HEK293T (cell line): ENCODE measurements around the gene TBR1.

Experiments
- ARNT ChIP-seq: fragments of 450-650 bp; IDR thresholded peaks from 2 replicates; pipeline ENCODE4 v1.6.1; 2017; ENCODE audit warnings: mild to moderate bottlenecking
- BHLHE40 ChIP-seq: fragments of 450-650 bp; IDR thresholded peaks from 2 replicates; pipeline ENCODE4 v1.6.1; 2016; ENCODE audit warnings: mild to moderate bottlenecking, moderate library complexity, borderline replicate concordance
- ELF4 ChIP-seq: fragments of 450-650 bp; IDR thresholded peaks from 2 replicates; pipeline ENCODE4 v1.6.1; 2017; ENCODE audit warnings: antibody characterized with exemption
- FOXA1 ChIP-seq: fragments of 450-650 bp; IDR thresholded peaks from 2 replicates; pipeline ENCODE4 v1.6.1; 2016; ENCODE audit warnings: mild to moderate bottlenecking
- FOXK2 ChIP-seq: fragments of 450-650 bp; IDR thresholded peaks from 2 replicates; pipeline ENCODE4 v1.6.1; 2016; ENCODE audit warnings: mild to moderate bottlenecking
- FOXM1 ChIP-seq: fragments of 450-650 bp; IDR thresholded peaks from 2 replicates; pipeline ENCODE4 v1.6.1; 2017; ENCODE audit warnings: mild to moderate bottlenecking, borderline replicate concordance
- HDGF ChIP-seq: fragments of 450-650 bp; IDR thresholded peaks from 2 replicates; pipeline ENCODE4 v1.6.1; 2017; ENCODE audit warnings: antibody characterized with exemption, borderline replicate concordance
- L3MBTL2 ChIP-seq: fragments of 450-650 bp; conservative IDR thresholded peaks from 2 replicates; pipeline ENCODE4 v1.6.1; 2016; ENCODE audit warnings: mild to moderate bottlenecking
- SP1 ChIP-seq: fragments of 450-650 bp; IDR thresholded peaks from 2 replicates; pipeline ENCODE4 v1.6.1; 2017
- SUZ12 ChIP-seq: fragments of 450-650 bp; IDR thresholded peaks from 2 replicates; pipeline ENCODE4 v1.6.1; 2016; ENCODE audit warnings: mild to moderate bottlenecking
- TARDBP ChIP-seq: fragments of 450-650 bp; IDR thresholded peaks from 2 replicates; pipeline ENCODE4 v1.6.1; 2016
- ZNF384 ChIP-seq: fragments of 450-650 bp; IDR thresholded peaks from 2 replicates; pipeline ENCODE4 v1.6.1; 2016
- TF ChIP-seq, protein P1 (sequence below): fragments of 450-650 bp; IDR thresholded peaks from 2 replicates; pipeline ENCODE4 v1.6.1; 2016

GRCh38 chr2:161369311-161369710 lies 46.8 kb upstream of the TBR1 start:
- no peak for TF ChIP-seq SP1
- TF ChIP-seq ELF4 = no peak
- no peak for TF ChIP-seq SUZ12
- no peak for TF ChIP-seq HDGF
- TF ChIP-seq L3MBTL2 = no peak
- no peak for TF ChIP-seq FOXA1
- no peak for TF ChIP-seq FOXK2
- no peak for TF ChIP-seq BHLHE40
- TF ChIP-seq TARDBP = no peak
- TF ChIP-seq, protein P1, sequence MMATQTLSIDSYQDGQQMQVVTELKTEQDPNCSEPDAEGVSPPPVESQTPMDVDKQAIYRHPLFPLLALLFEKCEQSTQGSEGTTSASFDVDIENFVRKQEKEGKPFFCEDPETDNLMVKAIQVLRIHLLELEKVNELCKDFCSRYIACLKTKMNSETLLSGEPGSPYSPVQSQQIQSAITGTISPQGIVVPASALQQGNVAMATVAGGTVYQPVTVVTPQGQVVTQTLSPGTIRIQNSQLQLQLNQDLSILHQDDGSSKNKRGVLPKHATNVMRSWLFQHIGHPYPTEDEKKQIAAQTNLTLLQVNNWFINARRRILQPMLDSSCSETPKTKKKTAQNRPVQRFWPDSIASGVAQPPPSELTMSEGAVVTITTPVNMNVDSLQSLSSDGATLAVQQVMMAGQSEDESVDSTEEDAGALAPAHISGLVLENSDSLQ = no peak
- TF ChIP-seq ZNF384 = no peak
- no peak for TF ChIP-seq ARNT
- no peak for TF ChIP-seq FOXM1
